ENCODE measurements around the gene TMEM238.
"Not testable (repeated sequence)": the region's sequence is repeated elsewhere in the genome, so short reads cannot be mapped to it uniquely, and the experiment has no call there.

Gene TMEM238

DNA sequence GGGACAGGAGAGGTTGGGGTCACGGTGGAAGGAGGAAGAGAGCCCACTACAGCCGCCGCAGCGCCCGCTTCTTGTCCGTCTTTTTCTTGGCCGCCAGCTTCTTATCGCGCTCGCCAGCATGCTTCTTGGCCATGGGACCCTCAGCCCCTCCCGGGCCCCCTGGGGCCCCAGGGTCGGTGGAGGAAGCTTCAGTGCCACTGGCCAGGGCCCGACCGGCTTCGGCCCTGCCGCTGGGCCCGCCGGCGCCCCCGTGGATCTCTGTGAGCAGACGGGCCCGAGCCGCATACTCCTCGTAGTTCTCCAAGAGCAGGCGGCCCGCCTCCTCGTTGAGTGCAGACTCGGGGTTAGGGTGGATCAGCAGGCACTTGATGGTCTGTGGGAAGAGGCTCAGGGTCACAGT, 17.3 kb upstream of the TMEM238 start:
- not testable (repeated sequence) for DNase-seq (ENCODE audit: low read depth)

- no peak for DNase-seq (ENCODE audit: low read depth)
Measured at GRCh38 chr19:55400281-55401087, 16.4 kb upstream of the TMEM238 start.

DNA sequence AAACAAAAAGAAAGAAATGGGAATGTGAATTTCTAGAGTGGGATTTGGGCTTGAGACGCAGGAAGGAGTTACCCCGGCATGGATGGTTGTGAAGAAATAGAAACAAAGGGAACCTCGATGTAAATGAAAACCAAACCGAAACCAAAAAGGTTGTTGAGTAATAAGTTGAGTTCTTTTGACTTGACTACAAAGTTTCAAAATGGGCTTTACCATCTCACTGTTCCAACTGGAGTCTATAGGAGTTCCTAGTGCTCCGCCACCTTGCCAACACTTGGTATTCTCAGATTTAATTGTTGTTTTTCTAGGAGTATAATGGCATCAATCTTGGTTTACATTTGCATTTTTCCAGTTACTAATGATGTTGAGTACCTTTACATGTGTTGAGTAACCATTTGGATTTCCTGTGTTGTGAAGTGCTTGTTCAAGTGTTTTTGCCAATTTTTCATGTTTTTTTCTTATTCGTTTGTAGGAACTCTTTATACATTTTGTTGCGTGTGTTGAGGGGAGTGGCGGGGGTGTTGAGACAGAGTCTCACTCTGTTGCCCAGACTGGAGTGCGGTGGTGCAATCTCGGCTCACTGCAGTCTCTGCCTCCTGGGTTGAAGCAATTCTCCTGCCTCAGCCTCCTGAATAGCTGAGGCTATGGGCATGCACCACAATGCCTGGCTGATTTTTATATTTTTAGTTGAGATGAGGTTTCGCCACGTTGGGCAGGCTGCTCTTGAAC, 14.3 kb upstream of the TMEM238 start:
- DNase-seq (ENCODE audit: low read depth), result no peak

DNA sequence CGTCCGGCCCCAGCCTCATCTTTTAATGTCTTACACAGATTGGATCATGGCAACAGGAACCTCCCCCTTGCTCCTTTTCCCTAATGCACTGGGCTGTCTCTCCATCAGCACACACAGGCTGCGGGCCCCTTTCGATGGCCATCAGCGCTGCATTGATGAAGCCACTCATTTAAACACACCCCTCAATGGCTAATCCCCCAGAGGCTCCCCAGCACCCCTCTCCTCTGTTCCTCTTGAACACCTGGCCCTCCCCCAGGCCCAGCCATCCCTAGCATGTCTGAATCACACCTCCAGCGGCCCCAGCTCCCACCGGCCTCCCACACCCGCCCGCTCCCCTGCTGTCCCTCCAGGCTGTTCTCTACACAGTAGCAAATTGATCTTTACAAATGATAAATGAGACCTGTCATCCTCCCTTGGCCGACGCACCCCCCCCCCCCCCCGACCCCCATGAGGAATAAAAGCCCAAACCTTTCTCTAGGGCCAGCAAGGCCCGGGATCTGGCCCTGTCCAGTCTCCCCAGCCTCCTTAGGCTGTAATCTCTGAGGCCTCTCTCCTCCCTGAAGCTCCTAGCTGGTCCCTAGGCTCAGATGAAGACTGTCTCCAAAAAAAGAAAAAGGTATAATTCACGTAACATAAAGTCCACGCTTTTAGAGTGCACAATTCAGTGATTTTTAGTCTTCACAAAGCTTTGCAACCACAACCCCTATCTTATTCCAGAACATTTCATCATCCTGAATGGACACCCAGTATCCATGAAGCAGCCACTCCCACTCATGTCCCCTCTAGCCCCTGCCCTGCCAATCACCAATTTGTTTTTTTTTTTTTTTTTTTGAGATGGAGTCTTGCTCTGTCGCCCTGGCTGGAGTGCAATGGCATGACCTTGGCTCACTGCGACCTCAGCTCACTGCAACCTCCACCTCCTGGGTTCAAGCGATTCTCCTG, 9.0 kb upstream of the TMEM238 start:
- DNase-seq (ENCODE audit: low read depth), result no peak

- no peak for DNase-seq (ENCODE audit: low read depth)
Measured at GRCh38 chr19:55391702-55392615, 7.9 kb upstream of the TMEM238 start.

DNA sequence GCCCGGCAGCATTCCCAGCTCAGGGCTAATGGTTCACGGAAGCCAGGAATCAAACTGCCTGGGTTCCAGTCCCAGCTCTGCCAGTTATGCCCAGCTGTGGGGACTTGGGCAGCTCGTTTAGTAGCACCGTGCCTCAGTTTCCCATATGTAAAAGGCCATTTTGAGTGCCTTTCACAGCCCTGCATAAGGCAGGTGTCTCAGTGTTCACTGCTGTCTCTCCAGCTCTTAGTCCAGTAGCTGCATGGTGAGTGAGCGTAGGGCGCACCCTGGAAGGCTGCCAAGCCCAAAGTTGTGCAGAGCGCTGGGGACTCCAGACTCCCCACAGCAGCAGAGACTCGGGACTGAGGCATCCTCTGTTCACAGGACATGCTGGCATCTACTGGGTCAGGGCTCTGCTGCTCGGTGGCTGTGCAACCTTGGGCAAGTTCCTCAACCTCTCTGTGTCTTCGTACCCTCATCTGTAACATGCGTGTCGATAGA, 7.1 kb upstream of the TMEM238 start:
- DNase-seq (ENCODE audit: low read depth), result no peak

GRCh38 chr19:55390461-55390880, 6.4 kb upstream of the TMEM238 start:
- no peak for DNase-seq (ENCODE audit: low read depth)

GRCh38 chr19:55389386-55390317, 5.6 kb upstream of the TMEM238 start:
- no peak for DNase-seq (ENCODE audit: low read depth)

- no peak for DNase-seq (ENCODE audit: low read depth)
Measured at GRCh38 chr19:55387736-55388497, 3.8 kb upstream of the TMEM238 start.

GRCh38 chr19:55386493-55386971, 2.4 kb upstream of the TMEM238 start:
- DNase-seq (ENCODE audit: low read depth), result no peak

- peak; percentile 98 for DNase-seq (ENCODE audit: low read depth)
Measured at GRCh38 chr19:55385724-55386492, 1.8 kb upstream of the TMEM238 start, which contains the start of gene RPL28. TSS of gene RPL28 (plus strand) at chr19:55385932. CDS start at chr19:55386358, 426 bp downstream.

- peak; percentile 84 for DNase-seq (ENCODE audit: low read depth)
Measured at GRCh38 chr19:55384920-55385723, 1.0 kb upstream of the TMEM238 start.

- DNase-seq (ENCODE audit: low read depth), result no peak
Measured at GRCh38 chr19:55383279-55384130, 587 bp downstream of the TMEM238 start.

DNA sequence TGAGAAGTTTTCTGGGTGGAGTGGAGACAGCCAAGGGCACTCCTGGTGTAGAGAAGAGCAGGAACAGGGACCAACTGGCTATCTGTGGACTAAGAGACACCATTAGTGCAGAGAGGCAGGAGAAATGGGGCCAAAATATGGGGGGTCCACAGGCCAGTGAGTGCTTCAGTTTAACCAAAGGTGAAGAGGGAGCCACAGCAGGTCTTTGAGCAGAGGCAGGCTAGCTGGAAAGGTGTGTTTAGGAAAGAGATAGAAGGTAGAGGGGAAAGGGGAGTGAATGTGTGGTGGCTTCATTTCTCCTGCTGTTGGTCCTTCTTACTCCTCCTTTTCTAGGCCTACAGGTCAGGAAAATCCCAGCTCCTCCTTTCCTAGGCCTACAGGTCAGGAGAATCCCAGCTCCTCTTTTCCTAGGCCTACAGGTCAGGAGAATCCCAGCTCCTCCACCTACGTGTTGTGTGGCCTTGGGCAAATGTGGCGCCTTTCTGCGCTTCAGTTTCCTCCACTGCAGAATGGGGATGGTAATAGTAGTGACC, 1.5 kb downstream of the TMEM238 start:
- no peak for DNase-seq (ENCODE audit: low read depth)

DNA sequence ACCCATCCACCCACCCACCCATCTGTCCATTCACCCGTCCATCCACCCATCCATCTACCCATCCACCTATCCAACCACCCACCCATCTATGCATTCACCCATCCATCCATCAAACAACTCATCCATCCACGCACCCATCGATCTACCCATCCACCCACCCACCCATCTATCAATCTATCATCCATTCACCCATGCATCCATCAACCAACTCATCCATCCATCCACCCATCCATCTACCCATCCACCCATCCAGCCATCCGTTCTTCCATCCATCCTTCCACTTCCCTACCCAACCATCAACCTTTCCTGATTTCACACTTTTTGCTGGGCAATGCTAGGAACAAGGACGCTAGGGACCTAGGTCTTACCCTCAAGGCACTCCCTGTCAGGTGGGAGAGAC, 2.1 kb downstream of the TMEM238 start:
- no peak for DNase-seq (ENCODE audit: low read depth)

- no peak for DNase-seq (ENCODE audit: low read depth)
Measured at GRCh38 chr19:55379174-55379573, 4.9 kb downstream of the TMEM238 start.

Data from stimulated activated CD8-positive, alpha-beta memory T cell treated with anti-CD3 and anti-CD28 coated beads, Interleukin-12 subunit alpha, Interleukin-12 subunit beta, amount 100 ng/mL, for 1 hour (primary cell).